Memory B cell (primary cell): ENCODE measurements around the gene CHRNE.
"Not testable (repeated sequence)": the region's sequence is repeated elsewhere in the genome, so short reads cannot be mapped to it uniquely, and the experiment has no call there.

Experiments
- ATAC-seq: fragments of 150-1000 bp; cut with Tn5 transposase; 2 replicates; pipeline ENCODE4 v1.10.0; 2021; ENCODE audit warnings: low read depth, mild to moderate bottlenecking, moderate library complexity
- DNase-seq, 2 donors: peaks; one replicate each; pipeline ENCODE4 v3.0.0; 2022; ENCODE audit warnings: low spot score in 2 of 2
- H3K27ac Mint-ChIP-seq: one replicate; pipeline ENCODE4 v1.8.0; 2022; ENCODE audit warnings: mild to moderate bottlenecking, moderate library complexity, mixed read lengths
- H3K27me3 Mint-ChIP-seq: one replicate; pipeline ENCODE4 v1.8.0; 2022; ENCODE audit warnings: mixed read lengths
- H3K36me3 Mint-ChIP-seq: one replicate; pipeline ENCODE4 v1.8.0; 2022; ENCODE audit warnings: mild to moderate bottlenecking, mixed read lengths
- H3K4me1 Mint-ChIP-seq: one replicate; pipeline ENCODE4 v1.8.0; 2022; ENCODE audit warnings: mixed read lengths
- H3K4me3 Mint-ChIP-seq: one replicate; pipeline ENCODE4 v1.8.0; 2022; ENCODE audit warnings: mild to moderate bottlenecking, moderate library complexity, mixed read lengths
- H3K9me3 Mint-ChIP-seq: one replicate; pipeline ENCODE4 v1.8.0; 2022; ENCODE audit warnings: mixed read lengths

CHRNE gene

GRCh38 chr17:4906642-4907041 lies 3.7 kb upstream of the CHRNE start:
- not testable (repeated sequence) for DNase-seq, H3K36me3 Mint-ChIP-seq, H3K9me3 Mint-ChIP-seq, H3K27ac Mint-ChIP-seq, ATAC-seq, H3K27me3 Mint-ChIP-seq, H3K4me3 Mint-ChIP-seq
- H3K4me1 Mint-ChIP-seq, result peaks cover 19% of the 10 kb centered on the region

GRCh38 chr17:4902540-4902939 lies 358 bp downstream of the CHRNE start:
- Mint-ChIP-seq H3K36me3 (peaks cover 2% of the 10 kb centered on the region), H3K4me3 (no peak overlapping the region), H3K27ac (peak overlapping the region; percentile 59), H3K4me1 (peaks cover 29% of the 10 kb centered on the region), H3K9me3 (no peaks in the 10 kb centered on the region), H3K27me3 (peaks cover 4% of the 10 kb centered on the region)
- ATAC-seq, result no peak
- no peak for DNase-seq

GRCh38 chr17:4901648-4902344 lies 1.1 kb downstream of the CHRNE start:
- Mint-ChIP-seq H3K4me3 (no peak overlapping the region), H3K27me3 (peaks cover 4% of the 10 kb centered on the region), H3K4me1 (peaks cover 29% of the 10 kb centered on the region), H3K36me3 (peaks cover 7% of the 10 kb centered on the region), H3K9me3 (no peaks in the 10 kb centered on the region), H3K27ac (peak overlapping the region; percentile 59)
- ATAC-seq (no peak), DNase-seq (peak in 1 of 2 donors; percentile 63)

- no peak for DNase-seq
- Mint-ChIP-seq H3K27ac (peak overlapping the region; percentile 92), H3K4me3 (peak overlapping the region; percentile 86)
Observed at GRCh38 chr17:4901108-4901647, 1.7 kb downstream of the CHRNE start.

GRCh38 chr17:4900231-4901107 lies 2.4 kb downstream of the CHRNE start:
- peaks cover 1% of the 10 kb centered on the region for H3K27me3 Mint-ChIP-seq
- peaks cover 27% of the 10 kb centered on the region for H3K4me1 Mint-ChIP-seq
- peak; percentile 76 to 77 for DNase-seq
- H3K27ac Mint-ChIP-seq, result peak overlapping the region; percentile 92
- ATAC-seq, result peak; percentile 54
- H3K4me3 Mint-ChIP-seq, result peak overlapping the region; percentile 86
- H3K9me3 Mint-ChIP-seq, result no peaks in the 10 kb centered on the region
- peaks cover 14% of the 10 kb centered on the region for H3K36me3 Mint-ChIP-seq

More at GRCh38 chr17:4901108-4901647, 1.7 kb downstream of the CHRNE start:
- ATAC-seq, result no peak
- peaks cover 4% of the 10 kb centered on the region for H3K27me3 Mint-ChIP-seq
- H3K36me3 Mint-ChIP-seq, result peaks cover 9% of the 10 kb centered on the region
- H3K9me3 Mint-ChIP-seq, result no peaks in the 10 kb centered on the region
- H3K4me1 Mint-ChIP-seq, result peaks cover 29% of the 10 kb centered on the region

- Mint-ChIP-seq H3K9me3 (no peaks in the 10 kb centered on the region), H3K4me1 (peaks cover 27% of the 10 kb centered on the region), H3K36me3 (peaks cover 19% of the 10 kb centered on the region), H3K27me3 (peaks cover 1% of the 10 kb centered on the region), H3K27ac (peak within 1 kb of the TSS; percentile 92), H3K4me3 (peak within 1 kb of the TSS; percentile 86)
- DNase-seq (peak; percentile 89 to 94), ATAC-seq (peak; percentile 73)
Observed at GRCh38 chr17:4899341-4900230, 3.3 kb downstream of the CHRNE start, which contains the start of gene C17orf107. TSS of gene C17orf107 (plus strand) at chr17:4899536. CDS start at chr17:4899763, 227 bp downstream.

- no peaks in the 10 kb centered on the region for H3K9me3 Mint-ChIP-seq
- DNase-seq (no peak), ATAC-seq (no peak)
- H3K4me3 Mint-ChIP-seq, result peak overlapping the region; percentile 86
- H3K27me3 Mint-ChIP-seq, result peaks cover 1% of the 10 kb centered on the region
- peak overlapping the region; percentile 92 for H3K27ac Mint-ChIP-seq
- H3K4me1 Mint-ChIP-seq, result peaks cover 27% of the 10 kb centered on the region
- H3K36me3 Mint-ChIP-seq, result peaks cover 22% of the 10 kb centered on the region
Observed at GRCh38 chr17:4898927-4899326, 4.0 kb downstream of the CHRNE start.

GRCh38 chr17:4898351-4898750 lies 4.5 kb downstream of the CHRNE start:
- Mint-ChIP-seq H3K27ac (peak overlapping the region; percentile 68), H3K27me3 (no peaks in the 10 kb centered on the region), H3K4me1 (peaks cover 23% of the 10 kb centered on the region), H3K36me3 (peaks cover 22% of the 10 kb centered on the region), H3K4me3 (peak overlapping the region; percentile 76), H3K9me3 (no peaks in the 10 kb centered on the region)
- DNase-seq (no peak), ATAC-seq (no peak)

GRCh38 chr17:4897785-4898184 lies 5.1 kb downstream of the CHRNE start:
- Mint-ChIP-seq H3K9me3 (no peaks in the 10 kb centered on the region), H3K27me3 (no peaks in the 10 kb centered on the region), H3K4me3 (peak overlapping the region; percentile 76), H3K4me1 (peaks cover 17% of the 10 kb centered on the region), H3K27ac (peak overlapping the region; percentile 68), H3K36me3 (peaks cover 25% of the 10 kb centered on the region)
- no peak for DNase-seq
- ATAC-seq, result no peak

GRCh38 chr17:4897198-4897687 lies 5.7 kb downstream of the CHRNE start:
- no peaks in the 10 kb centered on the region for H3K9me3 Mint-ChIP-seq

GRCh38 chr17:4896332-4897197 lies 6.3 kb downstream of the CHRNE start:
- Mint-ChIP-seq H3K4me3 (no peak overlapping the region), H3K9me3 (no peaks in the 10 kb centered on the region), H3K36me3 (peaks cover 29% of the 10 kb centered on the region), H3K27me3 (no peaks in the 10 kb centered on the region), H3K4me1 (peaks cover 11% of the 10 kb centered on the region), H3K27ac (no peak overlapping the region)
- ATAC-seq, result no peak
- DNase-seq, result no peak

More at GRCh38 chr17:4897198-4897687, 5.7 kb downstream of the CHRNE start:
- DNase-seq (no peak), ATAC-seq (no peak)
- Mint-ChIP-seq H3K4me1 (peaks cover 12% of the 10 kb centered on the region), H3K4me3 (no peak overlapping the region), H3K36me3 (peaks cover 27% of the 10 kb centered on the region), H3K27me3 (no peaks in the 10 kb centered on the region), H3K27ac (no peak overlapping the region)

GRCh38 chr17:4895657-4896331 lies 7.1 kb downstream of the CHRNE start:
- H3K4me1 Mint-ChIP-seq, result peaks cover 9% of the 10 kb centered on the region
- no peak for DNase-seq
- H3K27ac Mint-ChIP-seq, result no peak overlapping the region
- H3K4me3 Mint-ChIP-seq, result no peak overlapping the region
- no peaks in the 10 kb centered on the region for H3K27me3 Mint-ChIP-seq
- no peak for ATAC-seq
- H3K36me3 Mint-ChIP-seq, result peaks cover 31% of the 10 kb centered on the region
- no peaks in the 10 kb centered on the region for H3K9me3 Mint-ChIP-seq
